Activated CD8-positive, alpha-beta memory T cell treated with anti-CD3 and anti-CD28 coated beads, Interleukin-2, amount 10 ng/mL, durations not matched to agents 7 days and 5 days (primary cell): ENCODE measurements around the gene ATP11A. TPM values are rescaled to one million over a fixed set of nuclear protein-coding genes. Genes with fewer than 3 reads are reported as not detected.

ENCODE experiments used
- ATAC-seq: fragments of 150-1000 bp; cut with Tn5 transposase; one replicate; pipeline ENCODE4 v1.10.0; 2021; ENCODE audit warnings: moderate library complexity
- CTCF ChIA-PET: fragments of 350-600 bp; sonication (Branson Sonifier 250); formaldehyde crosslinking; loops from one replicate; lab custom pipeline; 2021; ENCODE audit warnings: antibody characterized with exemption; lab: Charles Lee
- DNase-seq: peaks from one replicate; pipeline ENCODE4 v3.0.0-alpha.2; 2020
- H3K27ac Mint-ChIP-seq: one replicate; pipeline ENCODE4 v1.8.0; 2021; ENCODE audit warnings: mild to moderate bottlenecking, mixed read lengths
- H3K27me3 Mint-ChIP-seq: one replicate; pipeline ENCODE4 v1.8.0; 2021; ENCODE audit warnings: mixed read lengths
- H3K36me3 Mint-ChIP-seq: one replicate; pipeline ENCODE4 v1.8.0; 2021; ENCODE audit warnings: mild to moderate bottlenecking, mixed read lengths
- H3K4me1 Mint-ChIP-seq: one replicate; pipeline ENCODE4 v1.8.0; 2021; ENCODE audit warnings: mixed read lengths
- H3K4me3 Mint-ChIP-seq: one replicate; pipeline ENCODE4 v1.8.0; 2021; ENCODE audit warnings: mild to moderate bottlenecking, moderate library complexity, mixed read lengths
- H3K9me3 Mint-ChIP-seq: one replicate; pipeline ENCODE4 v1.8.0; 2022; ENCODE audit warnings: low read depth, mixed read lengths
- total RNA-seq, 2 experiments: library from RNA; stranded (reverse); gene quantifications; one replicate each; pipeline ENCODE4 v1.2.3, GENCODE V29; 2021

Gene ATP11A
- total RNA-seq, 2 experiments from 2014 or later = 40.0 to 43.5 TPM

- no peaks in the 10 kb centered on the region for H3K27me3 Mint-ChIP-seq
- H3K4me3 Mint-ChIP-seq = peak overlapping the region; percentile 80
- ATAC-seq (no peak), DNase-seq (no peak)
- no peaks in the 10 kb centered on the region for H3K9me3 Mint-ChIP-seq
- peaks cover 32% of the 10 kb centered on the region for H3K4me1 Mint-ChIP-seq
- CTCF ChIA-PET = no interaction called here
- H3K36me3 Mint-ChIP-seq = no peaks in the 10 kb centered on the region
- H3K27ac Mint-ChIP-seq = no peak overlapping the region
Observed at GRCh38 chr13:112692104-112692503, 2.3 kb downstream of the ATP11A start.

DNA sequence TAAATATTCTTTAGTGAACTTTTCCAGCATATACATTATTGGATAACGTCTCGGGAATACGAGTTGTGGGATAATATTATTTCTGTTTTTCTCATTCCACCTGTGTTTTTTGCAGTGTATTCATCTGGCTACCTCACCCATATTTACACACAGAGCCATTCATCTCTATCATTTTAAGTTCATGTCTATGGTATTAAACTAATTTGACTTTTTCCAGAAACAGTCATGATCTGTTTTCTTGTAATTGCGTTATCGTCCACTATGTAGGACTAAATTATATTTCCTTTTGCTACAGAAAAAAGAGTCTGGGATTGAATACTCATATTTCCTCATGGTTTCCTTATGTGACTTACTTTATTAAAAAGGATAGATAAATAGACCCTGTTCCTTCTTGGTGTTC, 2.7 kb downstream of the ATP11A start:
- no peak for DNase-seq
- no peak overlapping the region for H3K4me3 Mint-ChIP-seq
- no peaks in the 10 kb centered on the region for H3K36me3 Mint-ChIP-seq
- no peaks in the 10 kb centered on the region for H3K9me3 Mint-ChIP-seq
- peaks cover 32% of the 10 kb centered on the region for H3K4me1 Mint-ChIP-seq
- no peak overlapping the region for H3K27ac Mint-ChIP-seq
- no peaks in the 10 kb centered on the region for H3K27me3 Mint-ChIP-seq
- CTCF ChIA-PET = no interaction called here
- ATAC-seq = no peak

GRCh38 chr13:112693831-112694497, 4.1 kb downstream of the ATP11A start:
- DNase-seq (no peak), ATAC-seq (no peak)
- CTCF ChIA-PET = no interaction called here
- no peaks in the 10 kb centered on the region for H3K9me3 Mint-ChIP-seq
- H3K36me3 Mint-ChIP-seq = no peaks in the 10 kb centered on the region
- H3K27me3 Mint-ChIP-seq = no peaks in the 10 kb centered on the region
- H3K4me3 Mint-ChIP-seq = no peak overlapping the region
- H3K4me1 Mint-ChIP-seq = peaks cover 22% of the 10 kb centered on the region
- H3K27ac Mint-ChIP-seq = no peak overlapping the region

- CTCF ChIA-PET = no interaction called here
- H3K27ac Mint-ChIP-seq = no peak overlapping the region
- H3K9me3 Mint-ChIP-seq = no peaks in the 10 kb centered on the region
- H3K36me3 Mint-ChIP-seq = no peaks in the 10 kb centered on the region
- DNase-seq (no peak), ATAC-seq (no peak)
- H3K4me3 Mint-ChIP-seq = no peak overlapping the region
- H3K4me1 Mint-ChIP-seq = peaks cover 22% of the 10 kb centered on the region
- no peaks in the 10 kb centered on the region for H3K27me3 Mint-ChIP-seq
Observed at GRCh38 chr13:112695121-112695520, 5.3 kb downstream of the ATP11A start.

- Mint-ChIP-seq H3K36me3 (no peaks in the 10 kb centered on the region), H3K4me3 (no peak overlapping the region), H3K27me3 (no peaks in the 10 kb centered on the region), H3K4me1 (peaks cover 19% of the 10 kb centered on the region), H3K9me3 (no peaks in the 10 kb centered on the region), H3K27ac (no peak overlapping the region)
- DNase-seq (no peak), ATAC-seq (no peak)
- CTCF ChIA-PET = no interaction called here
Observed at GRCh38 chr13:112696001-112696868, 6.4 kb downstream of the ATP11A start.

- peaks cover 12% of the 10 kb centered on the region for H3K4me1 Mint-ChIP-seq
- no peak overlapping the region for H3K4me3 Mint-ChIP-seq
- CTCF ChIA-PET = no interaction called here
- no peaks in the 10 kb centered on the region for H3K27me3 Mint-ChIP-seq
- no peak for ATAC-seq
- H3K27ac Mint-ChIP-seq = no peak overlapping the region
- no peak for DNase-seq
- H3K36me3 Mint-ChIP-seq = no peaks in the 10 kb centered on the region
- H3K9me3 Mint-ChIP-seq = no peaks in the 10 kb centered on the region
Observed at GRCh38 chr13:112696869-112697465, 7.1 kb downstream of the ATP11A start.

- no peak for ATAC-seq
- CTCF ChIA-PET = no interaction called here
- Mint-ChIP-seq H3K27me3 (no peaks in the 10 kb centered on the region), H3K4me1 (peaks cover 6% of the 10 kb centered on the region), H3K27ac (no peak overlapping the region), H3K4me3 (no peak overlapping the region), H3K9me3 (no peaks in the 10 kb centered on the region), H3K36me3 (no peaks in the 10 kb centered on the region)
- no peak for DNase-seq
Observed at GRCh38 chr13:112697756-112698655, 8.2 kb downstream of the ATP11A start.

GRCh38 chr13:112699322-112699918, 9.6 kb downstream of the ATP11A start:
- DNase-seq (no peak), ATAC-seq (no peak)
- Mint-ChIP-seq H3K9me3 (no peaks in the 10 kb centered on the region), H3K27ac (no peak overlapping the region), H3K36me3 (no peaks in the 10 kb centered on the region), H3K4me1 (peaks cover 9% of the 10 kb centered on the region), H3K27me3 (no peaks in the 10 kb centered on the region), H3K4me3 (no peak overlapping the region)
- CTCF ChIA-PET = interaction anchor here (0.7 kb wide), 1 partner anchor 12 kb away, joined by 3 read pairs; no protein-coding TSS in a partner anchor

- ATAC-seq (no peak), DNase-seq (no peak)
- Mint-ChIP-seq H3K36me3 (no peaks in the 10 kb centered on the region), H3K9me3 (no peaks in the 10 kb centered on the region), H3K27ac (no peak overlapping the region), H3K4me1 (peaks cover 13% of the 10 kb centered on the region), H3K4me3 (no peak overlapping the region), H3K27me3 (no peaks in the 10 kb centered on the region)
- CTCF ChIA-PET = no interaction called here
Observed at GRCh38 chr13:112700291-112701060, 10.6 kb downstream of the ATP11A start.

- CTCF ChIA-PET = no interaction called here
- Mint-ChIP-seq H3K27me3 (no peaks in the 10 kb centered on the region), H3K9me3 (no peaks in the 10 kb centered on the region), H3K27ac (no peak overlapping the region), H3K4me3 (no peak overlapping the region), H3K4me1 (peaks cover 13% of the 10 kb centered on the region), H3K36me3 (no peaks in the 10 kb centered on the region)
- no peak for DNase-seq
- ATAC-seq = no peak
Observed at GRCh38 chr13:112702341-112702985, 12.6 kb downstream of the ATP11A start.

DNA sequence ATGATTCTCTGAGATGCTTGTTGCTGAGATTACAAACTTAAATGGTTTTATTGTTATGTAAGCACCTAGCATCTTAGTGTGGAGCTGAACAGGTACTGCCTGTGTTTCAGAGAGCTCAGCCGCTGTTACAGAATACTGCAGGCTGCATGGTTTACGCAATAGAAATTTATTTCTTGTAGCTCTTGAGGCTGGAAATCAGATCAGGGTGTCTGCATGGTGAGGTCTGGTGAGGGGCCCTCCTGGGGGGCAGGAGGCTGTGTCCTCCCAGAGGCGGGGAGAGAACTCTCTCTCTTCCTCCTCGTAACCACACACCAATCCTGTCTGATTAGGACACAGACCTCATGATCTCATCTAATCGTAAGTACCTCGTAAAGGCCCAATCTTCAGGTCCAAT, 13.1 kb downstream of the ATP11A start:
- ATAC-seq (no peak), DNase-seq (no peak)
- Mint-ChIP-seq H3K4me3 (no peak overlapping the region), H3K9me3 (no peaks in the 10 kb centered on the region), H3K4me1 (peaks cover 13% of the 10 kb centered on the region), H3K36me3 (no peaks in the 10 kb centered on the region), H3K27me3 (no peaks in the 10 kb centered on the region), H3K27ac (no peak overlapping the region)
- CTCF ChIA-PET = no interaction called here
